B cell (primary cell): ENCODE measurements around the gene FSHR.

Experiments used
- CTCF ChIP-seq: fragments of 200-600 bp; IDR thresholded peaks from one replicate; pipeline ENCODE4 v1.8.0; 2022; ENCODE audit warnings: antibody characterized with exemption, mild to moderate bottlenecking
- EZH2 ChIP-seq: IDR thresholded peaks from 2 replicates; pipeline ENCODE4 v1.6.1; 2012; ENCODE audit warnings: borderline replicate concordance, low read depth, mild to moderate bottlenecking, moderate library complexity, low read length; ENCODE audit not compliant: insufficient read depth, poor library complexity, severe bottlenecking

DNA sequence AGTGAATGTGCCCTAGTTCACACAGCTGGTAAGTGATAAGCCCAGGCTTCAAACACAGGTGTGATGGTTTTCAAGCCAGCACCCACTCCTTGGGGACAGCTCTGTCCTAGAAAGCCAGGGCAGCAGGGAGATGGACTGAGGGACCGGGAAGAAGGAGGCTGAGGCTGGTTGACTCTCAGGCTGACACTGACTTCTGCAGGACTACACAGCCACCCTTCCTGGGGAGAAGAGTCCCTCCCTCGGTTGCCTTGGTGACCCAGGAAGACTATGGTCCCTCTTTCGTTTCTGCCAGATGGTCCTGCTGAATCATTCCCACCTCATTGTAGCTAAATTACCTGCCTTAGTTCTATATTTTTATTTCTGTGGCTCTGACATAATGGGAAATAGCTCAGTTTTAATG lies 11.3 kb upstream of the FSHR start:
- no peak for TF ChIP-seq CTCF
- no peak for TF ChIP-seq EZH2
